Stomach (tissue), 4 donors: Measurements from ENCODE around the gene NEURL1B.

Experiments used
- POLR2A ChIP-seq, 4 donors: fragments of 450-650 bp; IDR thresholded peaks; one replicate each; pipeline ENCODE4 v1.6.1; 2016; ENCODE audit warnings: antibody characterized with exemption in 4 of 4, control low read depth in 2 of 4, mild to moderate bottlenecking in 1 of 4, moderate library complexity in 1 of 4
- POLR2AphosphoS5 ChIP-seq, 3 donors: sonication (generic); formaldehyde crosslinking; IDR thresholded peaks; one replicate each; pipeline ENCODE4 v1.6.1; 2016; ENCODE audit warnings: antibody characterized with exemption in 3 of 3
- TF ChIP-seq, protein P1 (sequence below), 7 experiments: fragments of 450-650 bp in 4 of 7; fragments of 200-600 bp in 3 of 7; sonication (generic) in 3 of 7; IDR thresholded peaks; one replicate each; pipeline ENCODE4 v1.5.1; 2016 to 2019; ENCODE audit warnings: antibody characterized with exemption in 7 of 7, control low read depth in 2 of 7, mild to moderate bottlenecking in 1 of 7

GRCh38 chr5:172725273-172725672 is 84.2 kb downstream of the NEURL1B start:
- no peak for TF ChIP-seq POLR2AphosphoS5 (IDR thresholded peaks at IDR 0.05)
- TF ChIP-seq, protein P1, sequence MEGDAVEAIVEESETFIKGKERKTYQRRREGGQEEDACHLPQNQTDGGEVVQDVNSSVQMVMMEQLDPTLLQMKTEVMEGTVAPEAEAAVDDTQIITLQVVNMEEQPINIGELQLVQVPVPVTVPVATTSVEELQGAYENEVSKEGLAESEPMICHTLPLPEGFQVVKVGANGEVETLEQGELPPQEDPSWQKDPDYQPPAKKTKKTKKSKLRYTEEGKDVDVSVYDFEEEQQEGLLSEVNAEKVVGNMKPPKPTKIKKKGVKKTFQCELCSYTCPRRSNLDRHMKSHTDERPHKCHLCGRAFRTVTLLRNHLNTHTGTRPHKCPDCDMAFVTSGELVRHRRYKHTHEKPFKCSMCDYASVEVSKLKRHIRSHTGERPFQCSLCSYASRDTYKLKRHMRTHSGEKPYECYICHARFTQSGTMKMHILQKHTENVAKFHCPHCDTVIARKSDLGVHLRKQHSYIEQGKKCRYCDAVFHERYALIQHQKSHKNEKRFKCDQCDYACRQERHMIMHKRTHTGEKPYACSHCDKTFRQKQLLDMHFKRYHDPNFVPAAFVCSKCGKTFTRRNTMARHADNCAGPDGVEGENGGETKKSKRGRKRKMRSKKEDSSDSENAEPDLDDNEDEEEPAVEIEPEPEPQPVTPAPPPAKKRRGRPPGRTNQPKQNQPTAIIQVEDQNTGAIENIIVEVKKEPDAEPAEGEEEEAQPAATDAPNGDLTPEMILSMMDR (IDR thresholded peaks at IDR 0.05) = no peak
- TF ChIP-seq POLR2A (IDR thresholded peaks at IDR 0.05) = no peak
